HG03280 (cell line): Measurements from ENCODE around the gene PAMR1.
"Not testable (repeated sequence)": the region's sequence is repeated elsewhere in the genome, so short reads cannot be mapped to it uniquely, and the experiment has no call there.

Experiments
- ATAC-seq: cut with Tn5 transposase; IDR thresholded peaks from one replicate; pipeline ENCODE4 v1.9.1; 2021; ENCODE audit warnings: mild to moderate bottlenecking, moderate library complexity; ENCODE audit not compliant: unreplicated experiment

PAMR1 gene, protein sequence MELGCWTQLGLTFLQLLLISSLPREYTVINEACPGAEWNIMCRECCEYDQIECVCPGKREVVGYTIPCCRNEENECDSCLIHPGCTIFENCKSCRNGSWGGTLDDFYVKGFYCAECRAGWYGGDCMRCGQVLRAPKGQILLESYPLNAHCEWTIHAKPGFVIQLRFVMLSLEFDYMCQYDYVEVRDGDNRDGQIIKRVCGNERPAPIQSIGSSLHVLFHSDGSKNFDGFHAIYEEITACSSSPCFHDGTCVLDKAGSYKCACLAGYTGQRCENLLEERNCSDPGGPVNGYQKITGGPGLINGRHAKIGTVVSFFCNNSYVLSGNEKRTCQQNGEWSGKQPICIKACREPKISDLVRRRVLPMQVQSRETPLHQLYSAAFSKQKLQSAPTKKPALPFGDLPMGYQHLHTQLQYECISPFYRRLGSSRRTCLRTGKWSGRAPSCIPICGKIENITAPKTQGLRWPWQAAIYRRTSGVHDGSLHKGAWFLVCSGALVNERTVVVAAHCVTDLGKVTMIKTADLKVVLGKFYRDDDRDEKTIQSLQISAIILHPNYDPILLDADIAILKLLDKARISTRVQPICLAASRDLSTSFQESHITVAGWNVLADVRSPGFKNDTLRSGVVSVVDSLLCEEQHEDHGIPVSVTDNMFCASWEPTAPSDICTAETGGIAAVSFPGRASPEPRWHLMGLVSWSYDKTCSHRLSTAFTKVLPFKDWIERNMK

DNA sequence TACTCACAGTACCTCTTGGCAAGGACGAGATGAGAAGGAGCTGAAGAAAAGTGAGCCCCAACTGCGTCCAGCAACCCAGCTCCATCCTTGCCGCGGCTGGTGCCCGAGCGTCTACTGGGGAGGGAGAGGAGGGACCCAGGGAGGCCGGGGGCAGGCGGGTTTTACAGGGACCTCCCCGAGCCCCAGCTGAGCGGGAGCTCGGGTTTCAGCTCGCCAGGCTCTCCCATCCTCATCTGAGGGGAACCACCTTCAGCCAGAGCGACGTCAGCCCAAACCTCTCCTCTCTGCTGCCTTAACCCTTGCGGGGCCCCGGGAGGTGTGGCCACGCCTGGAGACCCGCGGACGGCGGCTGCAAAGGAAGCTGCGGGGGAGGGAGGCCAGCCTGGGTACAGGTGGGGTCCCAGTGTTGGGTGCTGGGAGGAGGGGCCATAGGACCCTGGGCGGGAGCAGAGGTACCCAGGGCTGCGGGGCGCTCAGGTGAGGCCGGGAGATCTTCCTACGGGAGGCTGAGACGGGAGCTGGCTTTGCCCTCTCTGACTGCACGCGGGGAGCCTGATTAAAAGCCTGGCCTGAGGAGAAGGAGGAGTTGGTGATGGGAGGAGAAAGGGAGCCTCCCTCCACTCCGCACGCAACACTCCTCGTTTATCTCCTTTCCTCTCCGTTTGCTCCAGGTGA, at the start of gene PAMR1:
PAMR1 (minus strand) TSS at position 116 of the 675 bp plus-strand sequence; CDS start at position 85, 31 bp downstream.
- ATAC-seq = no peak

DNA sequence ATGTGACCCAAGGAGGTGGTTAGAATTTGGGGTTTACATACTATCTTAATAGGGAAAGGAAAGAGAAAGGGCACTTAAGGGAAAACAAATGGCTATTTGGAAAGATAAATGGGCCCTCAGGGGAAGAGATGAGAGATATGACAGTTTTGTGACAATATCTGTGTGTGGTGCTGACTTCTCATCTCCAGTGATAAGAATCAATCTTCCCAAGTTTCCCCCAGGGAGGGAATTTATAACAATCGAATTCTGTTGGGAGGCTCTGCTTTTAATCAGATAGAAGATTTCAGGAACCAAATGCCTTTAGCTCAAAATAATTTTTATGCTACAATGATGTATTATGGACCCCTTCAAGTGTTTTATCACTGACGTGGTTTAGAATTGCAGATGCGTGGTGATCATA, 46.3 kb upstream of the PAMR1 start:
- no peak for ATAC-seq

DNA sequence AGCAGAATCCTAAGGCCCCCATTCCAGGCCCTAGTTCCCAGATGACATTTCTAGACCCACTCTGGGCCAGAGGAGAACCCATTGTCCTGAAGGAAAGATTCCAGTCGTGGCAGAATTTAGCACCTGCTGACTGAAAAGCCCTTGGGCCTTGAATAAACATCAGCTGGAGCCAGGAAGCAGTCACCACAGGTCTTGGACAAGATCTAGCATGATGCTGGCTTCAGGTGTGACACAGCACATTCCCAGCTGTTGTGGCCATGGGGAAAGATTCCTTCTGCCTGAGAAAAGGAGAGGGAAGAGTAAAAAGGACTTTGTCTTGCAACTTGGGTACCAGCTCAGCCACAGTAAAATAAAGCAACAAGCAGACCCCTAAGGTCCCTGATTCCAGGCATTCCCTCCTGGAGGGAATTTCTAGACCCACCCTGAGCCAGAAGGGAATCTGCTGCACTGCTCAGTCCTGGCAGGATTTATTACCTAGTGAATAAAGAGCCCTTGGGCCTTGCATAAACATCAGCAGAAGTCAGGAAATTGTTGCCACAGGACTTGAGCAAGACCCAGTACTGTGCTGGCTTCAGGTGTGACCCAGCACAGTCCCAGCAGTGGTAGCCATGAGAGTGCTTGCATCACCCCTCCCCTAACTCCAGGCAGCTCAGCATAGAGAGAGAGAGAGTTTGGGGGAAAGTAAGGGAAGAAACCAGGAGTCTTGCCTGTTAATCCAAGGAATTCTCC, 42.5 kb upstream of the PAMR1 start:
- no peak for ATAC-seq

DNA sequence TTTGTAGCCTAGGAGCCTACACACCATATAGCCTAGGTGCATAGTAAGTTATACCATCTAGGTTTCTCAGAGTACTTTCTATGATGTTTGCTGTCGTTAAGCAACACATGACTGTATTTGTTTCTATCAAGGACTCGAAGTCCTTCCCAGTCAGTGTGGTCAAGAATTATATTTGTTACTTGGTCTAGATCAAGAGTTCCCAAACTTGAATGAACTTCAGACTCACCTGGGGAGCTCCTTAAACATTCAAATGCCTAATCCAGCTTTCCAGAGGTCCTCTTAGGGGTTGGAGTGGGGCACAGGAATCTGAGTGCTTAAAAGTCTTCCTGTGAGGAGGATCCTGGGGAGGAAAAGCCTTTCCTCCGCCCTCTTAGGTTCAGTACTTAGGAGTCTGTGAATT, 41.5 kb upstream of the PAMR1 start:
- ATAC-seq = no peak

DNA sequence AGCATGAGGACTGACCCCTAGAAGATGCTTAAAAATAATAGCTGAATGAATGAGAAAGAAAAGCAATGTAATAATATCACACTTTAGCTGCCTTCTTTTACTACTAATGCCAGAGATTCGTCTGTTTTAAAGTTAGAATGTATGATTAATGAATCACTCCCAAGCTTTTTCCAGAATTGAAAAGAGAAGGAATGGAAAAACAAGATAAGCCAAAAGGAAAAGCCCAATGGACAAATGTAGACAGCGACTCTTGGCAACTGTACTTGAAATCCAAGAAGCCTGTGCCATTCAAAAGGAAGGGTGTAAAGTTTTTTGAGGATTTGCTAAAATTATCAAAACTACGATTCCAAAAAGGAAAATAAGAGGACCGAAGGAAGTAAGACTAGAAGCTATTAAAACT, 40.8 kb upstream of the PAMR1 start:
- no peak for ATAC-seq

DNA sequence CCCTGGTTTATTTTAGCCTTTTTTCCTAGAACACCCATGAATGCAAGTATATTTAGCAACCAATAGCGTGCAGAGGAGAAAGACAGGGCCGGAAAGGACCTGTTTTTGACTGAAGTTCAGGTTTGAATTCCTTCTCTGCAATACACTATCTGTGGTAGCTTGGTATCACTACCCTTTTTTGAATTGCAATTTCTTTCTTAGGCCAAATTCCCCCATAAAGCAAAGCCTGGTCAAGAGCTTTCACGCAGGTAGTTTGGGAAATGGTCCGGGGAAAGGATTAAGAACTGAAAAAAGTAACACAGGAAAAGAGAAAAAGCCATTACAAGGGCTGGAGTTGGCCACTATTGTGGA, 38.8 kb upstream of the PAMR1 start:
- no peak for ATAC-seq

DNA sequence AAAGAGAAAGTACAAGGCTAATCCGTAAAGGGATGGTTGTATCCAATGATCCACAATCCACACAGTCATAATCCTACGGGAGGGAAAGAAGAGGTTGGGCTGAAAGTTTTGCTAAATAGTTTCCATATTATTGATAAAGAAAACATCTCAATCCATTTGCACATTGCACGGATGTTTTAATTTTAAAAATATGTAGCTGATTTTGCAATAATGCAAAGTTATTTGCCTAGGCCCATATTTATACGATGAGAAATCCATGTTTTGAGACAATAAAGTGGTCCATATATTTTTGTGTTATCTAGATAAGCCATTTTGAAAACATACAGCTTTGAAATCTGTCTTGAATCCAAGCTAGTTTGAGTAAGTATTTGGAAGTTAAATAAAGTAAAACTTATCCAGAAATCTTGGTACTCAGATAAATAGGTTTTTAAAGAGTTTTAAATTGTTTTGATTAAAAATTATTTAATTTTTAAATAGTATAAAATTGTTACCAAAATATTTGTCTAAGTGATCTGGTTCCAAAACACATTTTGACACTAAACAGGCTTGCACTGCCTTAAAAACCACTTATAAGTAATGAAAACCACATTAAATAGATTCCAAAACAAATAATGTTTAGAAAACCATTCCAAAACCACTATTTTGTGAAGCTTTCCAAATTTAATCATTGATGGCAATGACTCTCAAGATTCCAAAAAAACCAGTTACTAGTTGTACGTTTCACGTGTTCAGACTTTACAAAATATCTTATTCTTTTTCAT, 38.2 kb upstream of the PAMR1 start:
- ATAC-seq = no peak

DNA sequence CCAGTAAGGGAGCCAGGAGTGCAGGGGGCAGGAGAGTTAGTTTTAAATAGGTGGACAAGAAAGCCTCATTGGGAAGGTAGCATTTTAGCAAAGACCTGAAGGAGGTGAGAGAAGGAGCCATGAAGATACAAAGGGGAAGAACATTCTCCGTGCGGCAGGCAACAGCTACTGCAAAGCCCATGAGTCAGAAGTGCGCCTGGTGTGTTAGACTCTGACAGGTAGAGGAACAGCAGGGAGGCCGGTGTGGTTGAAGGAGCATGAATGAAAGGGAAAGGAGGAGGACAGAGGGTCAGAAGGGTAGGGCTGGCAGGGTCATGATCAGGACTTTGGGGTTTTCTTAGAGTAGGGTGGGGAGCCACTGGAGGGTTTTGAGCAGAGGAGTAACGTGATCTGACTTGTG, 34.5 kb upstream of the PAMR1 start:
- no peak for ATAC-seq

DNA sequence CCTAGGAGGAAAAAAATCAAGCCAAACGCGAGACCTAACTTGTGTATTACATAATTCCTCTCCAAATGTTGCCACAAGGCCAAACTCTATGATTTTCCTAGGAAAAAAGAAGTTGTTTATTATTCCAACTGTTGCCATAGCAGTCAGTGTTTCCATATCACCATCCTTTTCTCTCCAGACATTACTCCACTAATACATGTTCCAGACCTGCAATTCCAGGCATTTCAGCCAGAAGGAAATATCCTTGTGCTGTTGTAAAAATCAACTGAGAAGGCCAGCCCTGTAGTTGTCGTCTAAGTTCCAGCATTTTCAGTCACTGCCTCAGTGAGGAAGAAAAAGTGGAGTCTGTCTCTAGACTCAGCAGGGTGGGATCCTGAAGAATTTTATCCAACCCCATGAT, 33.1 kb upstream of the PAMR1 start:
- ATAC-seq = no peak

DNA sequence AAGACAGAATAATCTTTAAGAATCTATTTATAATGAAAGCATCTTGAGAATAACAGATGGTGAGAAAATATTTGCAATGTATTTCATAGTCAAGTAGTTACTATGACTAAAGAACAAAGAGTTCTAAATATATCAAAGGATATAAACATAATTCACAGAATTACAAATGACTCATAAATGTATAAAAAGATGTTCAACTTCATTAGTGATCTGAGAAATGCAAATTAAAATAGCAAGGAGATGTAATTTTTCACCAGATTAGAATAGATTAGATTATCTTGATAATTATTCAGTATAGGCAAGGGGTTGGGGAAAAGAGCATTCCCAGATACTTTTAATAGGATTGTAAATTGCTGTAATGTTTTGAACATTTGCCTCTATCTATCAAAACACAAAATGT, 30.1 kb upstream of the PAMR1 start:
- no peak for ATAC-seq

DNA sequence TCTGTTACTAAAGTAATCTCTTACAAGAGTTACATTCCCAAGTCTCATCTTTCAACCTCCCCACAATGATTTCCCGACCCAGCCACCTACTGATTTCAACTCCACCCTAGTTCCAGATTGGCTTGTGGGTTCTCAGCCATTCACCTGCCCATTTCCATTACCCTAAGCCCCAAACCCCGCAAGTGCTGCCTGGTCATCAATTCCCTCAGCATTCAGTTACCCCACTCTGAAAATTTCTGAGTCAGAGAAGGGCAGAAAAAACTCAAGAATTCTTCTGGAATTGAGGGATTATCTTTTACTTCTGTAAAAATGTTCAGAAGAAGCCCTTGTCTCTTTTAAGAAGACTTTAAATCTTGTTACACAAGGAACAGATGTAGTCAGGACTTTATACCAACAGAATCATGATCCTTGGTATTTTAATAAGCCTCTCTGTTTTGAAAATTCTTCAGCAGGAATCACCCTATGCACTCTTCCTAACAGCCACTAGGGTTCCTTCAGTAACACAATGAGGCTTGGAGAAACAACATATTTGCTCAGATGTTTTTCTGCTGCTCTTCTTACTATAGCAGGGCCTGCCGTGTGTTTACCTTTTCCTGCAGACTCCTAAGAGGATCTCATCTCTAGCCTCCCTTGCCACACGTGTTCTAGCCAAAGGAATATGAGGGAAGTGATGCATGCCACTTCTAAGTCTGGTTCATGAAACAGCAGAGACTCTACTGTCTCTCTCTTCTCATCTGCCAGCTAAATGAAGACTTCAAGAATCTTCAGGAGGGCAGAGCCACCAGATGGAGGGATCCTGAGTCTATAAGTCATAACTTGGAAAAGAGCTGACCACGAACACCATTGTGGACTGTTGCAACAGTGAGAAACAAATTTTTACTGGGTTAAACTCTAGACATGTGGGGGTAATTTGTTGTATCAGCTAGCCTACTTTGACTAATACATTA, 29.3 kb upstream of the PAMR1 start:
- ATAC-seq = no peak

DNA sequence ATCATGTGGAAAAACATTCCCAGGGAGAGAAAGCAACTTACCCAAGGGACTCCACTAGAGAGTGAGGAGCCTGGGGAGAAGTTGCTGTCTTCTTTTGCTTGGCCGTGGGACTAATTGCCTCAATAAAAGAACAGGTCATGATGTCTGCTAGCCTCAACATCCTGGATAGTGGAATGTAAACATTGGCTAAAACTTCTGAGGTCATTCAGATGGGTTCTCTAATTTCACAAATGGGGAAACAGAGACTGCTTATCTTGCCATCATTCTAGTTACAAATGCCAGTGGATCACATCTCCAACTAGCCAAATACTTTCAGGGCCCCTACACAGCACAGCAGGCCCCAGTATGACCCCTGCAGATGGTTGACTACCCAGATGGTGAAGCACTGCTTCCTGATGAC, 28.4 kb upstream of the PAMR1 start:
- ATAC-seq = no peak

DNA sequence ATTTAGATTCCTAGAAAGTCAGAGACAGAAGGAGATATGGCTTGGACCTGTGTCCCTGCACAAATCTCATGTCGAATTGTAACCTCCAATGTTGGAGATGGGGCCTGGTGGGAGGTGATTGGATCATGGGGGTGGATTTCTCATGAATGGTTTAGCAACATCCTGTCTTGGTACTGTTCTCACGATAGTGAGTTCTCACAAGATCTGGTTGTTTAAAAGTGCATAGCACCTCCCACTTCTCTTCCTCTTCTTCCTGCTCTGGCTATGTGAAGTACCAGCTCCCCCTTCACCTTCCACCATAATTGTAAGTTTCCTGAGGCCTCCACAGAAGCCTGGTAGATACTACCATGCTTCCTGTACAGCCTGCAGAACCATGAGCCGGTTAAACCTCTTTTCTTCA, 27.6 kb upstream of the PAMR1 start:
- ATAC-seq = no peak

DNA sequence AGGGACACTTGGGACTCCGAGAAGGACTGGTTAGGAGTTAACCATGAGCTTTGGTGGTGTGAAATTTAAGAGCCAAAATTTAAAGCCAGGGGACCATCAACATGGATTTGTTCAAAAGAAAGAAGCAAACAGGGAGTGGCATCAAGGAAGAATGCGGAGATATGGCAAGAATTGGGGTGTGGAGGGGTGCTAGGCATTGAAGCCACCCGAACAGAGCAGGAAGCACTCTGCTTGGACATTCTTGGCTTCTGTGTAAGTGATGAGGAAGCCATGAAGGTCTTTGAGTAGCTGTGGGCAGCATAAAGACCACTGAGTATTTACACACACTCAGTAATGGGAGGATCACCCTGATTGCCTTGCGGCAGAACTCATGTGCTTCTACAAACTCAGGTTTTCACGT, 27.2 kb upstream of the PAMR1 start:
- ATAC-seq = no peak

DNA sequence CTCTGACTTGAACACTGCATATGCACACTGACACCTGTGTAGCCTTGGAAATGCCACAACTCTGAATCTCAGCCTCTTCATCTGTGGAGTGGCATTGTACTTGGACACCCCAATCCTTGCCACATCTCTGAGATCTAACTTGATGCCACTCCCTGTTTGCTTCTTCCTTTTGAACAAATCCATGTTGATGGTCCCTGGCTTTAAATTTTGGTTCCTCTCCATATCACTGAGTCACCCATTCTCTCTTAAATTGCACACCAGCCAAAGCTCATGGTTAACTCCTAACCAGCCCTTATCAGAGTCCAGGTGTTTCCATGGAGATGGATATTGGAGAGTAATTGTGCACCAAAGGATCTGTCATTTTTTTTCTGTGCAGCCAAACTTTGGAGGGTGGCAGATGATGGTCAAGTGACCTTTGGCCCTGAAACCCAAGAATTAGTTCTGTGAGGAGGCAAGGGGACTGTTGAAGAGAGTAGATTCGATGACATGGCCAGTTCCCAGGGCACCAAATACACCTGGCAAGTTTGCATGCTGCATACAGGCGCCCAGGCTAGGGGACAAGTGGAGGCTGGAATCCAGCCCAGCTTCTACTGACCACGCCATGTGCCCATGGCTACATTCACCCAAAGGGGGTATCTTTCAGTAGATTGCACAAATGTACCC, 25.1 kb upstream of the PAMR1 start:
- no peak for ATAC-seq

DNA sequence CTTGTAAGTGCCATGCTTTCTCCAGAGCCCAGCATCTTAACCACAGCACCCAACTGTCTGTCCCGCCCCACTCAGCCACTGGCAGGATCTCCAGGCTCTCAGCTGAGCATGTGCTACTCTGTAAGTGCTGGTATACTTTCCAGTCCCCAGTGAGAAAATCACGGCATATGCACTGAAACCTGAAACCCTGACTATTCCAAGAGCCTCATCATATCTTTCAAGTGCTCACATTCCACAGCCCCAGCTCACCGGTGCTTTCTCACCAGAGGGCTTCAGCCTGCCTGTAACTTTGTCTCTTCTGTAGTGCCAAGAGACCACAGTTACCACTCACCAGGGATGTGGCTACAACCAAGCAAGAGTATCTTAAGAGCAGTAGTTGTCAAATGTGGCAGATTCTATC, 24.4 kb upstream of the PAMR1 start:
- ATAC-seq = no peak

DNA sequence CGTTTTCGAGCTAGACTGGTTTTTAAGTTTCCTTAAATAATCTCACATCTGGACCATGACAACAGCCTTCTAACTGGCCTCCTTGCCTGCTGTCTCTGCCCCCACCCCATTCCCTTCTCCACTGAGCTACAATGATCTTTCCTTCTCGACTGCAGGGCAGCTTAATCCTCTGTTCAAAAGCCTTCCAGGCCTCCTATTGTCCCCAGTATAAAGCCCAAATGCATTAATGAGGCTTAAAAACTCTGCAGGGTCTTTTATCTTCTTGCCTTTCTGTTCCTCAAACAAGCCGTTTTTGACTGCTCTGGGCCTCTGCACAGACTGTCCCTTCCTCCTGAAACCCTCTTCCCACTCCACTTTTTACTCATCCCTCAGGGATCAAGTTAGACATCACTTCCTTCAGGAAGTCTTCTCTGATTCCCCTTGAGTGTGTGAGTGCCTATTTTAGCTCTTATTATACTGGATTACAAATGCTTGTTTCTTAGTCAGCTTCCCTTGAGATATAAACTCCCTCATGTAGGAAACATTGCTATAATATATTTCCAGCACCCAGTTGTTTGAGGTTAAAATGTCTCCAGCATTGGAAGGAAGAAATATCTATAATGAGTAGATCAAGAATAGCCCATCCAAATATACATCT, 23.6 kb upstream of the PAMR1 start:
- no peak for ATAC-seq

DNA sequence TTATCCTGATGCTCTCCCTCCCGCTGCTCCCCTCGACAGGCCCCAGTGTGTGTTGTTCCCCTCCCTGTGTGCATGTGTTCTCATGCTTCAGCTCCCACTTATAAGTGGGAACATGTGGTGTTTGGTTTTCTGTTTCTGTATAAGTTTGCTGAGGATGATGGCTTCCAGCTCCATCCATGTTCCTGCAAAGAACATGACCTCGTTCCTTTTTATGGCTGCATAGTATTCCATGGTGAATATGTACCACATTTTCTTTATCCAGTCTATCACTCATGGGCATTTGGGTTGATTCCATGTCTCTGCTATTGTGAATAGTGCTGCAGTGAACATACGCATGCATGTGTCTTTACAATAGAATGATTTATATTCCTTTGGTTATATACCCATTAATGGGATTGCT, 22.6 kb upstream of the PAMR1 start:
- ATAC-seq = not testable (repeated sequence)
